Pancreas (tissue), 10 donors: ENCODE data around the gene SMTNL2. TPM values are rescaled to one million over a fixed set of nuclear protein-coding genes. Genes with fewer than 3 reads are reported as not detected.
A peak's percentile ranks its signal among the peaks of the same experiment; 100 is the strongest.

ENCODE experiments used
- ATAC-seq, 4 donors: fragments of 200-7000 bp; cut with Tn5 transposase; one replicate each; pipeline versions ENCODE4 v1.8.0 to v1.9.1; 2020; ENCODE audit warnings: mild to moderate bottlenecking in 4 of 4, moderate library complexity in 4 of 4
- DNase-seq, 6 donors: peaks; one replicate each; pipeline ENCODE4 v3.0.0-alpha.2; 2020
- FAIRE-seq: peaks from 2 replicates; lab custom pipeline; 2012; peaks lifted over from hg19 to GRCh38; lab: Jason Lieb, UNC
- H3K27ac ChIP-seq, 4 donors: fragments of 200-600 bp; sonication (generic); 1 replicate in 3 of 4; 2 replicates in 1 of 4; pipeline versions ENCODE4 v1.5.0 to v1.8.0; 2020
- H3K27me3 ChIP-seq, 4 donors: fragments of 200-600 bp; one replicate each; pipeline ENCODE4 v1.8.0; 2021
- H3K36me3 ChIP-seq, 3 donors: fragments of 200-600 bp; sonication (generic) in 1 of 3; one replicate each; pipeline versions ENCODE4 v1.5.0 to v1.8.0; 2020 to 2021
- H3K4me1 ChIP-seq, 3 donors: fragments of 200-600 bp; one replicate each; pipeline ENCODE4 v1.8.0; 2021
- H3K4me3 ChIP-seq, 4 donors: fragments of 200-600 bp; sonication (generic) in 2 of 4; one replicate each; pipeline versions ENCODE4 v1.5.0 to v1.8.0; 2020 to 2021
- H3K9me3 ChIP-seq, 4 donors: fragments of 200-600 bp; one replicate each; pipeline ENCODE4 v1.8.0; 2021
- CTCF ChIP-seq, 4 donors: fragments of 200-600 bp; sonication (generic) in 3 of 4; IDR thresholded peaks; one replicate each; pipeline versions ENCODE4 v1.5.0 to v1.8.0; 2021; ENCODE audit warnings: antibody characterized with exemption in 4 of 4
- WGBS, 2 donors: extraction: QIAGEN DNeasy Blood & Tissue Kit; methylation state at CpG; one replicate each; pipeline ENCODE4 v1.1.7; 2013; 5-methylcytosine and 5-hydroxymethylcytosine counted together
- intact Hi-C, 3 donors: fragments of 100-400 bp; cut with DNase I; formaldehyde crosslinking; loops; one replicate each; pipeline versions ENCODE4 v1.11.1 to v1.14.2; 2022
- polyA plus RNA-seq, 2 donors: library from polyadenylated mRNA; stranded (reverse); fragments of 200-250 nt; gene quantifications; one replicate each; pipeline ENCODE4 v1.2.3, GENCODE V29; 2013
- total RNA-seq, 6 donors: library from RNA; stranded (reverse); fragmentation: NEBNext Ultra II Directional in 4 of 6; extraction: Animal tissue kit (Norgen Biotek cat#: 25700) in 4 of 6; gene quantifications; one replicate each; pipeline versions ENCODE4 v1.2.1 to v1.2.4, GENCODE V29; 2021 to 2023
- donor health status: healthy with polysubstance abuse.
- donor health status: DM: no; HTN: no; CAD: no; lungs with moderate emphysema.
- donor health status: DM: no; HTN: no; CAD: no.
- donor health status: control.
- donor health status: control.
- donor health status: Bipolar disorder and iron deficiency.
- donor health status: DM: yes; HTN: yes; CAD: no.
- donor health status: DM: no; HTN: no; CAD: no.
- donor health status: DM: no; HTN: no; CAD: no.
- donor health status: DM: yes; HTN: yes; CAD: no.

SMTNL2 gene
- total and polyA plus RNA-seq, 8 donors = 0.09 to 0.59 (median 0.26) TPM; not detected in 2

DNA sequence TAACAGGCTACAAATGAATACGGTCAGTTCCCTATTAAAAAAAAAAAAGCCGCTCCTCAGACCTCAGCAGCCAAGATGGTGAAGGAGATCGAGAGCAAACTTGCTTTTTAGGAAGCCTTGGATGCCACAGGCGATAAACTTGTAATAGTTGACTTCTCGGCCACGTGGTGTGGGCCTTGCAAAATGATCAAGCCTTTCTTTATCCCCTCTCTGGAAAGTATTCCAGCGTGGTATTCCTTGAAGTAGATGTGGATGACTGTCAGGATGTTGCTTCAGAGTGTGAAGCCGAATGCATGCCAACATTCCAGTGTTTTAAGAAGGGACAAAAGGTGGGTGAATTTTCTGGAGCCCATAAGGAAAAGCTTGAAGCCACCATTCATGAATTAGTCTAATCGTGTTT is 12.2 kb upstream of the SMTNL2 start:
- no peak for FAIRE-seq

GRCh38 chr17:4573115-4573514 is 11.2 kb upstream of the SMTNL2 start:
- H3K27ac ChIP-seq = no peak overlapping the region
- H3K27me3 ChIP-seq = no peaks in the 10 kb centered on the region
- H3K36me3 ChIP-seq = no peaks in the 10 kb centered on the region
- no peaks in the 10 kb centered on the region for H3K4me1 ChIP-seq
- no peak for TF ChIP-seq CTCF (IDR thresholded peaks at IDR 0.05)
- FAIRE-seq = no peak
- WGBS, 2 donors = 59 to 66% methylated on average over 4 of the region's 4 CpGs
- H3K9me3 ChIP-seq = no peaks in the 10 kb centered on the region
- no peak overlapping the region for H3K4me3 ChIP-seq
- no peak for ATAC-seq
- intact Hi-C loops = no loop called here
- no peak for DNase-seq

More for the DNA sequence above, 12.2 kb upstream of the SMTNL2 start:
- intact Hi-C loops = no loop called here
- no peaks in the 10 kb centered on the region for H3K9me3 ChIP-seq
- H3K4me3 ChIP-seq = no peak overlapping the region
- 69 to 70% methylated on average over 9 of the region's 9 CpGs for WGBS, 2 donors
- ATAC-seq (no peak), DNase-seq (no peak)
- no peaks in the 10 kb centered on the region for H3K27me3 ChIP-seq
- no peak for TF ChIP-seq CTCF (IDR thresholded peaks at IDR 0.05)
- H3K36me3 ChIP-seq = no peaks in the 10 kb centered on the region
- H3K27ac ChIP-seq = no peak overlapping the region
- H3K4me1 ChIP-seq = no peaks in the 10 kb centered on the region

DNA sequence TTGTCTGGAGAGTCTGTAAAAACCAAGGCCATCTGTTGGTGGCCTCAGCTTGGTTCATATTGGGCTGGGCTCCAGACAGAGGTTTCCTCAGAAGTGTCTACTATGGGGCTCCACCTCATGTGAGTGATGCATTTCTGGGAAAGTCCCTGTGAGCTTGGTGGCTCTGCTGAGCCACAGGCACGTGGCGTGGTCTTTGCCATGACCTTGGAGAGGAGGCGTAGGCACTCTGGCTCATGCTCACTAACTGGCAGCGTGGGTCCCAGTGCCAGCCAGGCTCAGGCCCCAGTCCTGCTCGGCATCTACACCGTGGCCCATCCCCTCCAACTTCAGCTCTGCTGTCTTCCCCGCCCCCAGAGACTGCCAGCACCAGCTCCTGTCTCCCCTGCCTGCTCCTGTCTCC is 10.7 kb upstream of the SMTNL2 start:
- Histone ChIP-seq H3K36me3 (no peaks in the 10 kb centered on the region), H3K4me3 (no peak overlapping the region), H3K27ac (no peak overlapping the region), H3K9me3 (no peaks in the 10 kb centered on the region), H3K4me1 (no peaks in the 10 kb centered on the region), H3K27me3 (no peaks in the 10 kb centered on the region)
- intact Hi-C loops = no loop called here
- 27 to 35% methylated on average over 7 of the region's 7 CpGs for WGBS, 2 donors
- ATAC-seq (peak in 3 of 4 donors; percentile 49 to 91 (median 79)), FAIRE-seq (no peak), DNase-seq (peak in 1 of 6 donors; percentile 45)
- no peak for TF ChIP-seq CTCF (IDR thresholded peaks at IDR 0.05)

GRCh38 chr17:4574448-4575045 is 9.8 kb upstream of the SMTNL2 start:
- ATAC-seq (no peak), DNase-seq (no peak), FAIRE-seq (no peak)
- Histone ChIP-seq H3K4me1 (no peaks in the 10 kb centered on the region), H3K27ac (no peak overlapping the region), H3K36me3 (no peaks in the 10 kb centered on the region), H3K27me3 (no peaks in the 10 kb centered on the region), H3K9me3 (no peaks in the 10 kb centered on the region), H3K4me3 (no peak overlapping the region)
- no peak for TF ChIP-seq CTCF (IDR thresholded peaks at IDR 0.05)
- WGBS, 2 donors = 89 to 92% methylated on average over 9 of the region's 9 CpGs
- intact Hi-C loops = no loop called here

DNA sequence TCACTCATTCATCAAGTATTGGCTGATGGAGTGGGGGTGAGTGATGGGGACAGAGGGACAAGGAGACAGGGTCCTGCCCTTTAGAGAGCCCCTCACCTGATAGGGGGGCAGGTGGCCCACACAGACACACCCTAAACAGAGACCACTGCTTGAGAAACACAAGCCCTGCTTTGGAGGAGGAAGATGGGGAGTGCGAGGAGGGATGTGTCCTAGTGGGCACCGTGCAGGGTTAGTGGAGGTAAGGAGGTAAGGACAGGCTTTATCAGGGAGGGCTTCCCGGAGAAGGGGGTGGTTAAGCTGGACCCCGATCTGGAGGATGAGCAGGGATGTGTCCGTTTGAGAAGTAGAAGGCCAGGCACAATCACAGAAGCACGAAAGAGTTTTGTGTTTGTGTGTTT is 8.2 kb upstream of the SMTNL2 start:
- intact Hi-C loops = no loop called here

More for the DNA sequence above, 8.2 kb upstream of the SMTNL2 start:
- no peak overlapping the region for H3K4me3 ChIP-seq
- WGBS, 2 donors = 64 to 71% methylated on average over 6 of the region's 6 CpGs
- no peaks in the 10 kb centered on the region for H3K27me3 ChIP-seq
- DNase-seq (no peak), FAIRE-seq (no peak), ATAC-seq (no peak)
- no peaks in the 10 kb centered on the region for H3K36me3 ChIP-seq
- no peak overlapping the region for H3K27ac ChIP-seq
- H3K4me1 ChIP-seq = no peaks in the 10 kb centered on the region
- no peaks in the 10 kb centered on the region for H3K9me3 ChIP-seq
- no peak for TF ChIP-seq CTCF (IDR thresholded peaks at IDR 0.05)
